GM12891 (cell line): ENCODE measurements around the gene SSBP2.

Experiments
- POLR2A ChIP-seq: IDR thresholded peaks from 2 replicates; pipeline ENCODE4 v1.6.1; 2011; ENCODE audit warnings: low read depth, low read length, control low read depth
- POLR2AphosphoS5 ChIP-seq: IDR thresholded peaks from 2 replicates; pipeline ENCODE4 v1.6.1; 2011; ENCODE audit warnings: low read depth, low read length, control low read depth
- SPI1 ChIP-seq: IDR thresholded peaks from 2 replicates; pipeline ENCODE4 v1.6.1; 2011; ENCODE audit warnings: low read depth, low read length, control low read depth
- TAF1 ChIP-seq: IDR thresholded peaks from 2 replicates; pipeline ENCODE4 v1.6.1; 2011; ENCODE audit warnings: low read depth, low read length, control low read depth

DNA sequence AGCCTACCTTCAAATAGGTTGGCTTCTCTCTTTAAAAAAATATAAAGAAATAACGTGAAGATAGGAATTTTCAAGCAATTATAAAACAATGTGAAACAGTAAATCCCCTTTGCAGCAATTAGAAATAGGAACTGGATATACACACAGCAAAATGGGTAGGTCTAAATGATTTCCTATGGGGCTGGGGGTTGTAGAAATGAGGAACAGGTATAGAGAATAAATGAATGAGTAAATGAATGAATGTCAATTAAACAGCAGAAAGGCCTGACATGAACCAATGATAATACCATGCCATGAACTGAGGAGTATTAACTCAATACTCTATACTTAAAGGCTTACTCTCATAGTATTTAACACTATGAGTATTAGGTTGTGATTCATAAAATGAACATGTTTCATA is 21.6 kb downstream of the SSBP2 start:
- TF ChIP-seq SPI1: no peak
- no peak for TF ChIP-seq POLR2A
- no peak for TF ChIP-seq POLR2AphosphoS5
- TF ChIP-seq TAF1: no peak
